HepG2 (cell line): ENCODE measurements around the gene DNAJC4. TPM values are rescaled to one million over a fixed set of nuclear protein-coding genes. Genes with fewer than 3 reads are reported as not detected.

Experiments used
- ATF3 ChIP-seq: sonication (generic); formaldehyde crosslinking; IDR thresholded peaks from 2 replicates; pipeline ENCODE4 v1.4.0; 2020; ENCODE audit warnings: missing genetic modification reagents
- ATF6 ChIP-seq: sonication (generic); formaldehyde crosslinking; conservative IDR thresholded peaks from 2 replicates; pipeline ENCODE4 v1.4.0; 2020; ENCODE audit warnings: missing genetic modification reagents
- ETV5 ChIP-seq: IDR thresholded peaks from 2 replicates; pipeline ENCODE4 v1.6.1; 2018; ENCODE audit warnings: missing biosample characterization, missing genetic modification reagents, inconsistent platforms, borderline replicate concordance
- GATAD1 ChIP-seq: IDR thresholded peaks from 2 replicates; pipeline ENCODE4 v1.6.1; 2016; ENCODE audit warnings: missing genetic modification reagents, missing compliant biosample characterization
- HHEX ChIP-seq: IDR thresholded peaks from 2 replicates; pipeline ENCODE4 v1.6.1; 2016; ENCODE audit warnings: control low read depth
- NFE2L1 ChIP-seq: sonication (generic); formaldehyde crosslinking; IDR thresholded peaks from 2 replicates; pipeline ENCODE4 v1.4.0; 2020; ENCODE audit warnings: missing genetic modification reagents, mild to moderate bottlenecking, borderline replicate concordance
- RAD21 ChIP-seq: fragments of 450-650 bp; formaldehyde crosslinking; IDR thresholded peaks from 2 replicates; pipeline ENCODE4 v1.5.0; 2020; ENCODE audit warnings: mild to moderate bottlenecking
- TAF15 ChIP-seq: fragments of 200-400 bp; formaldehyde crosslinking; IDR thresholded peaks from one replicate; pipeline ENCODE4 v1.6.1; 2018; ENCODE audit warnings: mild to moderate bottlenecking, low read depth, low read length; ENCODE audit not compliant: poor library complexity, severe bottlenecking
- TEAD2 ChIP-seq: sonication (generic); formaldehyde crosslinking; IDR thresholded peaks from 2 replicates; pipeline ENCODE4 v1.9.0; 2021; ENCODE audit warnings: missing genetic modification reagents
- USF2 ChIP-seq, 2 experiments: sonication (generic) in 1 of 2; formaldehyde crosslinking in 1 of 2; IDR thresholded peaks; 2 replicates each; pipeline versions ENCODE4 v1.5.1 to v1.6.1; 2011 to 2020; ENCODE audit warnings: borderline replicate concordance in 1 of 2, low read depth in 1 of 2, low read length in 1 of 2, mild to moderate bottlenecking in 1 of 2, missing genetic modification reagents in 1 of 2, moderate library complexity in 1 of 2
- ZNF44 ChIP-seq: sonication (generic); formaldehyde crosslinking; IDR thresholded peaks from 2 replicates; pipeline ENCODE4 v1.5.1; 2020; ENCODE audit warnings: mild to moderate bottlenecking, missing genetic modification reagents
- ZNF503 ChIP-seq: sonication (generic); formaldehyde crosslinking; IDR thresholded peaks from 2 replicates; pipeline ENCODE4 v1.4.0; 2020; ENCODE audit warnings: missing genetic modification reagents
- ZNF567 ChIP-seq: sonication (generic); formaldehyde crosslinking; IDR thresholded peaks from 2 replicates; pipeline ENCODE4 v1.8.1; 2023; ENCODE audit warnings: mild to moderate bottlenecking, missing genetic modification reagents, borderline replicate concordance
- ZNF724P ChIP-seq: sonication (generic); formaldehyde crosslinking; IDR thresholded peaks from 2 replicates; pipeline ENCODE4 v1.8.0; 2022; ENCODE audit warnings: missing genetic modification reagents, borderline replicate concordance
- polyA plus RNA-seq, 8 experiments: library from polyadenylated mRNA; depleted of rRNA in 3 of 8; stranded (reverse) in 7 of 8; unstranded in 1 of 8; fragments of >200 nt; fragmentation: Illumina TruSeq in 4 of 8; extraction: Trizol in 4 of 8; gene quantifications; 2 replicates each; pipeline versions ENCODE4 v1.2.1 to v1.2.3, GENCODE V29; 2011 to 2016; ENCODE audit warnings: low read depth in 4 of 8, missing spikeins in 1 of 8, mixed read lengths in 1 of 8; ENCODE audit not compliant: insufficient read depth in 1 of 8
- total RNA-seq, 5 experiments: library from RNA; depleted of rRNA; stranded (reverse); fragments of >200 nt; fragmentation: Illumina TruSeq; extraction: Trizol; gene quantifications; 2 replicates each; pipeline ENCODE4 v1.2.3, GENCODE V29; 2016; ENCODE audit warnings: low read depth in 1 of 5

Gene DNAJC4
- total and polyA plus RNA-seq, 2 of the 13 experiments (the other 11 are each of a cell fraction or from before 2014, with no cell fraction given), result 10.3 to 60.8 TPM

- no peak for TF ChIP-seq ZNF44 (CRISPR knock-in tag)
- TF ChIP-seq RAD21 (CRISPR knock-in tag), result no peak
- TF ChIP-seq USF2 (IDR thresholded peaks at IDR 0.05; ENCODE audit: low read depth, low read length), result no peak
- TF ChIP-seq USF2 (CRISPR knock-in tag; IDR thresholded peaks at IDR 0.05; ENCODE audit: borderline replicate concordance), result no peak
- no peak for TF ChIP-seq NFE2L1 (CRISPR knock-in tag)
- no peak for TF ChIP-seq ATF3
- no peak for TF ChIP-seq TAF15
- no peak for TF ChIP-seq ZNF724P (CRISPR knock-in tag)
- TF ChIP-seq TEAD2, result no peak
- no peak for TF ChIP-seq ZNF503 (CRISPR knock-in tag)
- TF ChIP-seq ATF6 (CRISPR knock-in tag), result no peak
- TF ChIP-seq ZNF567 (CRISPR knock-in tag), result no peak
- no peak for TF ChIP-seq ETV5 (CRISPR knock-in tag)
- TF ChIP-seq GATAD1 (CRISPR knock-in tag), result no peak
- no peak for TF ChIP-seq HHEX (CRISPR knock-in tag)
Observed at GRCh38 chr11:64252003-64252872, 21.9 kb downstream of the DNAJC4 start (continued).
